ENCODE results near the gene KMT2C.

KMT2C gene

DNA sequence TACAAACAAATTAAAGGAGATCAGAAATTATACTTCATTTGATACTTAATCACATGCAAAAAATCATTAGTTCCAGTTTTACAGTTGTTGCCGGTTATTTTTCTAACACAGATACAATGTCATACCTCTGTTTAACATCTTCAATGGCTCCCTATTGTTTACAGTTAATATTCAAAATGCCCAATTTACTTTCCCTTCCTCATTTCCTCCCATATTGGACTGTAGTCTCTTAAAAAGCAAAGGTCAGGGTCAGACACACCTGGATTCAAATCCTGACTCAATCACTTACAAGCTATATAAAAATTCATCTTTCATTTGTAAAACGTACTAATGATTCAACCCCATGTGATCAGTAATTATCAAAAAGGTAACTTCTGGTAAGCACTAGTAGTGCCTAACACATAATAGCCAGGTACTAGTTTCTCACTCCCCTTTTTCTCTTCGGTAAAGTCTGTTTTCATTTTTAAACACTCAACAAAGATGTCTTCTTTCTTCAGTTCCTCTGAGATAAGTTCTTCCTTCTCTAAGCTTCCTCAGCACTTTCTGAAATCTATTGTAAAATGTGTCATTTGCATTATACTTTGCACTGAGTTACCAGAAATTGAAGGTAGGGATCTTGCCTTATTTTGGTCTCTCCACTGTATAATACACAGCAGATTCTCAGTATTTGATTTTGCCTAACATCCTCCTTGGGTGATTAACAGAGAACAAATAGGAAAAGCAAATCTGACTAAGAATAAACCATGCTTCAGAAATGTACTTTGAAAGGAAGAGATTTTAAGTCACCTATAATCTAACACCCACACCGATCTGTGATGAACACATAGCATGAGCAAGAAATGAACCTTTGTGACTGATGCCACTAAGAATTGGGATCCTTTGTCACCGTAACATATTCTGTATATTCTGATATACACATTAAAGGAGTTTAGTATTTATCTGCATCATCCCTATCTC is 16.1 kb downstream of the KMT2C start:
- no peak for TF ChIP-seq MAX (IDR thresholded peaks at IDR 0.05)
- no peak for TF ChIP-seq CREB1 (IDR thresholded peaks at IDR 0.05; ENCODE audit: low read depth)
- TF ChIP-seq REST (IDR thresholded peaks at IDR 0.05; ENCODE audit: low read depth): no peak
- no peak for TF ChIP-seq TEAD4 (IDR thresholded peaks at IDR 0.05)
- TF ChIP-seq EGR1 (IDR thresholded peaks at IDR 0.05): no peak
- TF ChIP-seq ZBTB7A (IDR thresholded peaks at IDR 0.05; ENCODE audit: low read depth): no peak
- no peak for TF ChIP-seq TAF1 (IDR thresholded peaks at IDR 0.05; ENCODE audit: low read depth)
- TF ChIP-seq RAD21 (IDR thresholded peaks at IDR 0.05; ENCODE audit: low read depth): no peak
- TF ChIP-seq CEBPB (IDR thresholded peaks at IDR 0.05): no peak
- no peak for TF ChIP-seq FOXM1 (IDR thresholded peaks at IDR 0.05; ENCODE audit: borderline replicate concordance, low read depth)
- no peak for TF ChIP-seq TCF12 (IDR thresholded peaks at IDR 0.05; ENCODE audit: low read depth)

DNA sequence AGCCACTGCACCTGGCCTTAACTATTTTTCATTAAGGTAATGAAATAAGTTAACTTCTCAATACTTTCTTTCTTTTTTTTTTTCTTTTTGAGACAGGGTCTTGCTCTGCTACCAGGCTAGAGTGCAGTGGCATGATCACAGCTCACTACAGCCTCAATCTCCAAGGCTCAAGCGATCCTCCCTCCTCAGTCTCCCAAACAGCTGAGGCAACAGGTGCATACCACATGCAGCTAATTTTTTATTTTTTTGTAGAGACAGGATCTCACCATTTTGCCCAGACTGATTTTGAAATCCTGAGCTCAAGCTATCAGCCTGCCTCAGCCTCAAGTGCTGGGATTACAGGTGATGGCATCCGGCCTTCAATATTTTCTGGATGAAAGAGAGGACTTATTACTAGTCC is 21.0 kb downstream of the KMT2C start:
- no peak for TF ChIP-seq CEBPB (IDR thresholded peaks at IDR 0.05)
- TF ChIP-seq MAX (IDR thresholded peaks at IDR 0.05): no peak
- no peak for TF ChIP-seq NFIC (IDR thresholded peaks at IDR 0.05)
- no peak for TF ChIP-seq FOXM1 (IDR thresholded peaks at IDR 0.05; ENCODE audit: borderline replicate concordance, low read depth)
- no peak for TF ChIP-seq CREB1 (IDR thresholded peaks at IDR 0.05; ENCODE audit: low read depth)
- TF ChIP-seq EP300 (IDR thresholded peaks at IDR 0.05; ENCODE audit: borderline replicate concordance): no peak

DNA sequence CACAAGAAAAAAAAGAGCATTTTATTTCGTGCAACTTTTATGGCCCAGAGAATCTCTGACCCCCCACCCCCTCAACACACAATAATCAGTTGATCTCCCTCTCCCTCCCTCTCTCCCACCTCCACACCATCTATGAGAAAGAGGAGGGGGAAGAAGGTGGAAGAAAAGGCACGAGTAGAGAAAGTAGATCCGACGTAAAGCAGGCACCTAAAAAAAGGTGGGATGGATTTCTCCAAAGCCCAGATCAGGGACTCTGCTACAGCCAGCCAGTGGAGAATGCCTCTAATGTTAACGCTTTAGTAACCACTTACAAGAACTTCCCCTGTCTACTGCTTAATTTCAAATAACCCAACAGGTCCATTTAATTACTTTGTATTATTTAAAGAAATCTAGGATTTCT is 24.4 kb downstream of the KMT2C start:
- TF ChIP-seq FOXM1 (IDR thresholded peaks at IDR 0.05; ENCODE audit: borderline replicate concordance, low read depth) (no peak), USF1 (IDR thresholded peaks at IDR 0.05) (no peak), CREB1 (IDR thresholded peaks at IDR 0.05; ENCODE audit: low read depth) (no peak), RAD21 (IDR thresholded peaks at IDR 0.05; ENCODE audit: low read depth) (no peak), EP300 (IDR thresholded peaks at IDR 0.05; ENCODE audit: borderline replicate concordance) (no peak), CEBPB (IDR thresholded peaks at IDR 0.05) (no peak), TCF12 (IDR thresholded peaks at IDR 0.05; ENCODE audit: low read depth) (no peak), MAX (IDR thresholded peaks at IDR 0.05) (no peak), NFIC (IDR thresholded peaks at IDR 0.05) (no peak), ZBTB7A (IDR thresholded peaks at IDR 0.05; ENCODE audit: low read depth) (no peak), REST (IDR thresholded peaks at IDR 0.05; ENCODE audit: low read depth) (no peak), TEAD4 (IDR thresholded peaks at IDR 0.05) (no peak), YY1 (IDR thresholded peaks at IDR 0.05; ENCODE audit: low read depth) (no peak), EGR1 (IDR thresholded peaks at IDR 0.05) (no peak), TAF1 (IDR thresholded peaks at IDR 0.05; ENCODE audit: low read depth) (no peak)

- TF ChIP-seq MAX (IDR thresholded peaks at IDR 0.05): no peak
Measured at GRCh38 chr7:152406491-152406890, 29.3 kb downstream of the KMT2C start.

DNA sequence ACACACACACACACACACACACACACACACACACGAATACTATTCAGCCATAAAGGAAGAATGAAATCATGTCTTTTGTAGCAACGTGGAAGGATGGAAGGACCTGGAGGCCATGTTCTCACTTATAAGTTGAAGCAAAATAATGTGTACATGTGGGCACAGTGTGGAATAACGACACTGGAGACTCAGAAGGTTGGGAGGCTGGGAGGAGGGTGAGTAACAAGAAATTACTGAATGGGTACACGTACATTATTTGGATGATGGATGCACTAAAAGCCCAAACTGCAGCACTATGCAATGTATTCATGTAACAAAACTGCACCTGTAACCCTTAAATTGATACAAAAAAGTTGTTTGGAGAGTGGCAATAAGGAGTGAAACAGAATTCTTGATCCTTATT is 32.1 kb downstream of the KMT2C start:
- TF ChIP-seq USF1 (IDR thresholded peaks at IDR 0.05) (no peak), EGR1 (IDR thresholded peaks at IDR 0.05) (no peak), YY1 (IDR thresholded peaks at IDR 0.05; ENCODE audit: low read depth) (no peak), RAD21 (IDR thresholded peaks at IDR 0.05; ENCODE audit: low read depth) (no peak), CEBPB (IDR thresholded peaks at IDR 0.05) (no peak), TAF1 (IDR thresholded peaks at IDR 0.05; ENCODE audit: low read depth) (no peak), MAX (IDR thresholded peaks at IDR 0.05) (no peak), FOXM1 (IDR thresholded peaks at IDR 0.05; ENCODE audit: borderline replicate concordance, low read depth) (no peak), EP300 (IDR thresholded peaks at IDR 0.05; ENCODE audit: borderline replicate concordance) (no peak), NFIC (IDR thresholded peaks at IDR 0.05) (no peak), TEAD4 (IDR thresholded peaks at IDR 0.05) (no peak), REST (IDR thresholded peaks at IDR 0.05; ENCODE audit: low read depth) (no peak), ZBTB7A (IDR thresholded peaks at IDR 0.05; ENCODE audit: low read depth) (no peak), TCF12 (IDR thresholded peaks at IDR 0.05; ENCODE audit: low read depth) (no peak)
